Left lobe of liver (tissue), 2 donors: Measurements from ENCODE around the gene SREBF1. TPM values are rescaled to one million over a fixed set of nuclear protein-coding genes. Genes with fewer than 3 reads are reported as not detected.
A peak's percentile ranks its signal among the peaks of the same experiment; 100 is the strongest.

Source experiments
- ATAC-seq: fragments of 200-7000 bp; cut with Tn5 transposase; one replicate; pipeline ENCODE4 v1.9.1; 2020; ENCODE audit warnings: mild to moderate bottlenecking, moderate library complexity
- DNase-seq: peaks from one replicate; pipeline ENCODE4 v3.0.0-alpha.2; 2020; ENCODE audit warnings: low spot score
- total RNA-seq: library from RNA; stranded (reverse); gene quantifications from one replicate; pipeline ENCODE4 v1.2.1, GENCODE V29; 2021
- donor health status: DM: no; HTN: no; CAD: no; lungs with moderate emphysema.
- donor health status: DM: no; HTN: yes; CAD: no.

Gene SREBF1
- total RNA-seq, 1 donor from 2014 or later: 220 TPM

GRCh38 chr17:17859909-17860765 lies 23.4 kb upstream of the SREBF1 start:
- DNase-seq: peak; percentile 95
- ATAC-seq: peak; percentile 93

- no peak for ATAC-seq
- DNase-seq: no peak
Observed at GRCh38 chr17:17857496-17857895, 20.7 kb upstream of the SREBF1 start.

- ATAC-seq (peak; percentile 11), DNase-seq (no peak)
Observed at GRCh38 chr17:17856386-17856785, 19.6 kb upstream of the SREBF1 start.

- no peak for ATAC-seq
- no peak for DNase-seq
Observed at GRCh38 chr17:17855976-17856375, 19.2 kb upstream of the SREBF1 start.

GRCh38 chr17:17853811-17854447 lies 17.1 kb upstream of the SREBF1 start:
- ATAC-seq (no peak), DNase-seq (no peak)

- ATAC-seq (no peak), DNase-seq (no peak)
Observed at GRCh38 chr17:17852930-17853329, 16.1 kb upstream of the SREBF1 start.

GRCh38 chr17:17851103-17852002 lies 14.6 kb upstream of the SREBF1 start:
- no peak for ATAC-seq
- no peak for DNase-seq

- DNase-seq (no peak), ATAC-seq (peak; percentile 48)
Observed at GRCh38 chr17:17849845-17850373, 13.1 kb upstream of the SREBF1 start.

GRCh38 chr17:17849147-17849820 lies 12.5 kb upstream of the SREBF1 start:
- peak; percentile 51 for ATAC-seq
- no peak for DNase-seq

GRCh38 chr17:17848311-17849082 lies 11.7 kb upstream of the SREBF1 start:
- peak; percentile 15 for ATAC-seq

GRCh38 chr17:17847726-17848125 lies 10.9 kb upstream of the SREBF1 start:
- ATAC-seq (no peak), DNase-seq (no peak)

More at GRCh38 chr17:17848311-17849082, 11.7 kb upstream of the SREBF1 start:
- DNase-seq: no peak

- no peak for ATAC-seq
- DNase-seq: no peak
Observed at GRCh38 chr17:17847118-17847689, 10.4 kb upstream of the SREBF1 start.

- ATAC-seq (no peak), DNase-seq (no peak)
Observed at GRCh38 chr17:17846645-17847044, 9.9 kb upstream of the SREBF1 start.

GRCh38 chr17:17846003-17846402 lies 9.2 kb upstream of the SREBF1 start:
- DNase-seq (no peak), ATAC-seq (no peak)

GRCh38 chr17:17845046-17845775 lies 8.4 kb upstream of the SREBF1 start:
- no peak for DNase-seq
- no peak for ATAC-seq

- DNase-seq: no peak
- no peak for ATAC-seq
Observed at GRCh38 chr17:17844500-17844899, 7.7 kb upstream of the SREBF1 start.

GRCh38 chr17:17844079-17844478 lies 7.3 kb upstream of the SREBF1 start:
- ATAC-seq (no peak), DNase-seq (no peak)

- no peak for ATAC-seq
- no peak for DNase-seq
Observed at GRCh38 chr17:17843096-17843495, 6.3 kb upstream of the SREBF1 start.
